Measurements from ENCODE around the gene PTTG1.

- TF ChIP-seq CTCF (IDR thresholded peaks at IDR 0.05), result no peak
- TF ChIP-seq EZH2 (IDR thresholded peaks at IDR 0.05; ENCODE audit: borderline replicate concordance, insufficient read depth, low read depth, low read length, poor library complexity, severe bottlenecking), result no peak
These were observed 22.8 kb upstream of the PTTG1 start for GRCh38 chr5:160398806-160399205.

Measured in B cell (primary cell).